Psoas muscle (tissue), 8 donors: Measurements from ENCODE around the gene ERN1. TPM values are rescaled to one million over a fixed set of nuclear protein-coding genes. Genes with fewer than 3 reads are reported as not detected.

Source experiments
- ATAC-seq, 4 donors: fragments of 200-7000 bp; cut with Tn5 transposase; one replicate each; pipeline ENCODE4 v1.9.1; 2020; ENCODE audit warnings: moderate library complexity in 3 of 4, mild to moderate bottlenecking in 2 of 4
- DNase-seq, 2 donors: peaks; one replicate each; pipeline ENCODE4 v3.0.0-alpha.2; 2020
- H3K27ac ChIP-seq: fragments of 200-600 bp; one replicate; pipeline ENCODE4 v1.8.0; 2022
- H3K27me3 ChIP-seq, 3 donors: fragments of 200-600 bp in 1 of 3; one replicate each; pipeline versions ENCODE4 v1.6.1 to v1.8.0; 2013 to 2022; ENCODE audit warnings: low read length in 2 of 3, mild to moderate bottlenecking in 2 of 3, moderate library complexity in 1 of 3; ENCODE audit not compliant: insufficient read depth in 3 of 3
- H3K36me3 ChIP-seq, 2 donors: fragments of 200-600 bp in 1 of 2; one replicate each; pipeline versions ENCODE4 v1.6.1 to v1.8.0; 2013 to 2022; ENCODE audit warnings: low read depth in 1 of 2, mild to moderate bottlenecking in 1 of 2, moderate library complexity in 1 of 2; ENCODE audit not compliant: insufficient read depth in 1 of 2
- H3K4me1 ChIP-seq: fragments of 200-600 bp; one replicate; pipeline ENCODE4 v1.8.0; 2022
- H3K4me3 ChIP-seq: fragments of 200-600 bp; one replicate; pipeline ENCODE4 v1.8.0; 2022; ENCODE audit warnings: mild to moderate bottlenecking
- H3K9me3 ChIP-seq: fragments of 200-600 bp; one replicate; pipeline ENCODE4 v1.8.0; 2022
- CTCF ChIP-seq: fragments of 200-600 bp; IDR thresholded peaks from one replicate; pipeline ENCODE4 v1.8.0; 2022; ENCODE audit warnings: antibody characterized with exemption
- WGBS, 3 donors: extraction: QIAGEN DNeasy Blood & Tissue Kit; methylation state at CpG; one replicate each; pipeline versions ENCODE4 v1.1.6 to v1.1.7; 2013; 5-methylcytosine and 5-hydroxymethylcytosine counted together
- intact Hi-C, 2 donors: fragments of 100-400 bp; cut with DNase I; formaldehyde crosslinking; loops; one replicate each; pipeline versions ENCODE4 v1.11.0 to v1.14.2; 2022
- polyA plus RNA-seq, 3 donors: library from polyadenylated mRNA; stranded (reverse); fragments of 200-250 nt; gene quantifications; one replicate each; pipeline ENCODE4 v1.2.3, GENCODE V29; 2013
- total RNA-seq, 4 donors: library from RNA; stranded (reverse); fragmentation: NEBNext Ultra II Directional in 2 of 4; extraction: Animal tissue kit (Norgen Biotek cat#: 25700) in 2 of 4; gene quantifications; one replicate each; pipeline versions ENCODE4 v1.2.1 to v1.2.4, GENCODE V29; 2021 to 2023
- donor health status: healthy with polysubstance abuse.
- donor health status: DM: no; HTN: no; CAD: no; lungs with moderate emphysema.
- donor health status: Bipolar disorder and iron deficiency.
- donor health status: healthy.
- donor health status: DM: yes; HTN: yes; CAD: no.
- donor health status: DM: no; HTN: no; CAD: no.
- donor health status: DM: no; HTN: no; CAD: no.
- donor health status: DM: yes; HTN: yes; CAD: no.

ERN1 gene
- total and polyA plus RNA-seq, 7 donors = 2.8 to 16.6 (median 10.6) TPM

GRCh38 chr17:64133546-64134215, 3.7 kb upstream of the ERN1 start:
- 43 to 47% (median 45%) methylated on average over 8 of the region's 8 CpGs for WGBS, 3 donors

GRCh38 chr17:64131606-64132270, 1.8 kb upstream of the ERN1 start:
- DNase-seq (no peak), ATAC-seq (no peak)
- no peak for TF ChIP-seq CTCF
- Histone ChIP-seq H3K4me1 (peaks cover 5% of the 10 kb centered on the region), H3K9me3 (no peaks in the 10 kb centered on the region), H3K27me3 (no peaks in the 10 kb centered on the region), H3K27ac (peak overlapping the region; percentile 98), H3K36me3 (no peaks in the 10 kb centered on the region), H3K4me3 (no peak overlapping the region)
- 67 to 93% (median 73%) methylated on average over 5 of the region's 5 CpGs for WGBS, 3 donors
- intact Hi-C loops = loop anchor here (2.0 to 10.0 kb wide), 6 partner anchors 67 to 219 kb away; partner anchors contain the start of genes CSHL1 (in 2 of the 2) and GH1 (in 1 of the 2)

More at GRCh38 chr17:64133546-64134215, 3.7 kb upstream of the ERN1 start:
- peak; percentile 69 for TF ChIP-seq CTCF
- Histone ChIP-seq H3K4me1 (no peaks in the 10 kb centered on the region), H3K9me3 (no peaks in the 10 kb centered on the region), H3K4me3 (no peak overlapping the region), H3K27ac (no peak overlapping the region), H3K36me3 (no peaks in the 10 kb centered on the region), H3K27me3 (no peaks in the 10 kb centered on the region)
- ATAC-seq = no peak
- intact Hi-C loops = loop anchor here (2.0 to 10.0 kb wide), 6 partner anchors 69 to 221 kb away; partner anchors contain the start of genes CSHL1 (in 2 of the 2) and GH1 (in 1 of the 2)
- no peak for DNase-seq

GRCh38 chr17:64130559-64131001, 636 bp upstream of the ERN1 start:
- intact Hi-C loops = loop anchor here (2.0 to 10.0 kb wide), 5 partner anchors 66 to 218 kb away; partner anchors contain the start of genes CSHL1 (in 2 of the 2) and GH1 (in 1 of the 2)
- peak in 2 of 4 donors; percentile 1 to 11 for ATAC-seq
- 8 to 20% (median 10%) methylated on average over 24 of the region's 24 CpGs for WGBS, 3 donors

GRCh38 chr17:64129515-64129764, 504 bp downstream of the ERN1 start:
- H3K9me3 ChIP-seq = no peaks in the 10 kb centered on the region
- no peak for DNase-seq
- intact Hi-C loops = loop anchor here in 1 of 2 donors (5.0 kb wide), 1 partner anchor 87 kb away; no protein-coding TSS in a partner anchor
- ATAC-seq = no peak
- 0 to 1% (median 0%) methylated on average over 21 to 31 of the region's 31 CpGs for WGBS, 3 donors
- no peaks in the 10 kb centered on the region for H3K36me3 ChIP-seq
- peaks cover 5% of the 10 kb centered on the region for H3K4me1 ChIP-seq
- H3K27ac ChIP-seq = peak overlapping the region; percentile 98
- H3K27me3 ChIP-seq = no peaks in the 10 kb centered on the region
- peak overlapping the region; percentile 92 for H3K4me3 ChIP-seq
- TF ChIP-seq CTCF = no peak

More at GRCh38 chr17:64130559-64131001, 636 bp upstream of the ERN1 start:
- Histone ChIP-seq H3K4me1 (peaks cover 5% of the 10 kb centered on the region), H3K27me3 (no peaks in the 10 kb centered on the region), H3K36me3 (no peaks in the 10 kb centered on the region), H3K27ac (peak overlapping the region; percentile 98), H3K9me3 (no peaks in the 10 kb centered on the region), H3K4me3 (peak overlapping the region; percentile 92)
- no peak for TF ChIP-seq CTCF
- DNase-seq = peak in 1 of 2 donors; percentile 41
